DMS 273 treated with DMSO at 0.1 percent for 48 hours (cell line): ENCODE measurements around the gene STAT6.
A peak's percentile ranks its signal among the peaks of the same experiment; 100 is the strongest.

ENCODE experiments used
- DNase-seq: peaks from one replicate; lab custom pipeline; 2025; lab: John Stamatoyannopoulos, UW

STAT6 gene, protein sequence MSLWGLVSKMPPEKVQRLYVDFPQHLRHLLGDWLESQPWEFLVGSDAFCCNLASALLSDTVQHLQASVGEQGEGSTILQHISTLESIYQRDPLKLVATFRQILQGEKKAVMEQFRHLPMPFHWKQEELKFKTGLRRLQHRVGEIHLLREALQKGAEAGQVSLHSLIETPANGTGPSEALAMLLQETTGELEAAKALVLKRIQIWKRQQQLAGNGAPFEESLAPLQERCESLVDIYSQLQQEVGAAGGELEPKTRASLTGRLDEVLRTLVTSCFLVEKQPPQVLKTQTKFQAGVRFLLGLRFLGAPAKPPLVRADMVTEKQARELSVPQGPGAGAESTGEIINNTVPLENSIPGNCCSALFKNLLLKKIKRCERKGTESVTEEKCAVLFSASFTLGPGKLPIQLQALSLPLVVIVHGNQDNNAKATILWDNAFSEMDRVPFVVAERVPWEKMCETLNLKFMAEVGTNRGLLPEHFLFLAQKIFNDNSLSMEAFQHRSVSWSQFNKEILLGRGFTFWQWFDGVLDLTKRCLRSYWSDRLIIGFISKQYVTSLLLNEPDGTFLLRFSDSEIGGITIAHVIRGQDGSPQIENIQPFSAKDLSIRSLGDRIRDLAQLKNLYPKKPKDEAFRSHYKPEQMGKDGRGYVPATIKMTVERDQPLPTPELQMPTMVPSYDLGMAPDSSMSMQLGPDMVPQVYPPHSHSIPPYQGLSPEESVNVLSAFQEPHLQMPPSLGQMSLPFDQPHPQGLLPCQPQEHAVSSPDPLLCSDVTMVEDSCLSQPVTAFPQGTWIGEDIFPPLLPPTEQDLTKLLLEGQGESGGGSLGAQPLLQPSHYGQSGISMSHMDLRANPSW

DNA sequence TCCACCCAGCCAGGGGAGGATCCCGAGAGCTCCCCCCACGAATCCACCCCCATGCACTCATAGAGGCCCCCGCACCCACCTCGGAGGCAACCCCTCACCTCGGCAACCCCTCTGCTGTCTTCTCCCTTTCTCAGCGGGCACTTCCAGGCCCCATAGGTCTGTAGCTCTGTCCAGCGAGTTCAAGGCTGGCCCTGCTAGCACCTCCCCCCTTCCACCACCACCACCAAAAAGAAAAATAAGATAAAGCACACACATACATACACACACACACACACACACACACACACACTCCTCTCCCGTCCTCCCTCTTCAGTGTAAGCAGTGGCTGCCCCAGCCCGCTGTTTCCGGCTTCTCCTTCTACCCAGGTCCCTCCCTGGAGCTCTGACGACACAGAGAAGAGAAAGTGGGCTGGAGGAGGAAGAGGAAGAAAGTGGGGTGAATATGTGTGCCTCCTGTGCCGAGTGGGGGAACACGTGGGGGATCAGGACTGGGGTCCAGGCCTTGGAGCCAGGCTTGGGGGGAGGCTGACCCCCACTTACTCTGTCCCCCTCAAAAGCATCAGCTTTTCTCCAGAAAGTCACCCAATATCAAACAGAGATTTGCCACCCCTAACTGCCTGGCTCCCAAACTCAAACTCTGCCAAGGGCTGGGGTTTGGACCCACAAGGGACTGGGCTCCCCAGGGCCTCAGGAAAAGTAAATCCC is at the start of gene STAT6:
TSS of gene STAT6 (minus strand) at position 332 of the 704 bp plus-strand sequence. CDS start 3,084 bp downstream, outside the sequence.
- DNase-seq: no peak

DNA sequence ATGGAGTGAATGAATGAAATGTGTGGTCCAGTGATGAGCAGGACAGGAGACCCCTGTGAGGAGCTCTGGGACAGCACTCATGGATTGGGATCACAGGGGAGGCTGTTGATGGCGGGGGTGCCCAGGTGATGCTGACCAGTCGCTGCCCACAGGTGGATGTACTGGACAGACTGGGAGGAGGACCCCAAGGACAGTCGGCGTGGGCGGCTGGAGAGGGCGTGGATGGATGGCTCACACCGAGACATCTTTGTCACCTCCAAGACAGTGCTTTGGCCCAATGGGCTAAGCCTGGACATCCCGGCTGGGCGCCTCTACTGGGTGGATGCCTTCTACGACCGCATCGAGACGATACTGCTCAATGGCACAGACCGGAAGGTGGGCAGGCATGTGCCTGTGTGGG is 49.6 kb upstream of the STAT6 start:
- DNase-seq: no peak

DNA sequence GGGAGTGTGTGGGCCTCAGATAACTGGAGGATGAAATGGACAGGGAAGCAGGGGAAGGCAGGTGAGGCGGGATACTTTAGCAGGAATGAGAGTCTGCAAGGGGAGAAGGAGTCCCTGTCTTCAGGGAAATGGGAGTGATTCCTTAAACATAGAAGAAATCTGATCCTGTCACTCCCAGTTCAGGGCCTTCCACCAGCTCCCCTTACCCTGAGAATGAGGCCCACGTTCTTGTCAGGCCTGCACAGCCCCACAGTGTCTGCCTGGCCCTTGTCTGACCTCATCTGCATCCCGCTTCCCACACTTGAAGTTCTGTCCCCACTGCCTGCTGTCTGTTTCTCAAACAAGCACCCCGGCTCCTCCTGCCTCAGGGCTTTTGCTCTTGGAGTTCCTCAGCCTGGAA is 48.9 kb upstream of the STAT6 start:
- no peak for DNase-seq

DNA sequence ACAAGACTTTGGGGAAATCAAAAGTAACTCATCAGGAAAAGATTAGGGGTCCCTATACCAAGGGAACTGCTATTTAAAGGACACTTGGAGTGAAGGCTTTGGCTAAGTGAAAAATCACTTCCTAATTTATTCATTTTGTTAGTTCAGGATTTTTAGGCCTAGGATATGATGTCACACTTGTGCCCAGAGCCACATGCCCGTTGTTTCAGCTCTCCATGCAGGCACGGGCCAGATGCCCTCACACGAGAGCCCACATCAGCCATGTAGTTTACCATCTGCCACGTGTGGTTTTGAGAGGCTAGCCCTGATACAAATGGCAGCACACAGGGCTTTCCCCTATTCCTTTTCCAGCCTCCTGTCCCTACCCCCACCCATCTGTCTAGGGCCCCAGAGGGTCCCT is 48.1 kb upstream of the STAT6 start:
- peak; percentile 15 for DNase-seq

DNA sequence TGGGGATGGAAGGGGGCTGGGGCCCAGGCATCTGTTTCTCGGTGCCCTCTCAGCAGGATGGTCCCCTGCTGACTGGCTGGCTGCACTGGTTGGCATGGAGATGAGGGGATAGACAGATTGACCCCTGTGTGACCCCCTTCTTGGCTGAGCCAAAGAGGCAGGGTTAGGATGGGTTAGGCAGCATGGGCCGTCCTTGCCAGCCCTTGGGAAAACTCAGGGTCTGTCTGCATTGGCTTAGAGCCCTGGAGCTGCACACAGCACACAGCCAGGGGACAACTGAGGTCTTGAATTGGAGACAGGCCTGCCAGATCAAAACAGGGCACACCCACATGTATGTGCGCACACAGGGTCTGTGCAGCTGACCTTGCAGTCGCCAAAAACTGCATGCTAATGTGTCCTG is 47.5 kb upstream of the STAT6 start:
- DNase-seq: no peak

DNA sequence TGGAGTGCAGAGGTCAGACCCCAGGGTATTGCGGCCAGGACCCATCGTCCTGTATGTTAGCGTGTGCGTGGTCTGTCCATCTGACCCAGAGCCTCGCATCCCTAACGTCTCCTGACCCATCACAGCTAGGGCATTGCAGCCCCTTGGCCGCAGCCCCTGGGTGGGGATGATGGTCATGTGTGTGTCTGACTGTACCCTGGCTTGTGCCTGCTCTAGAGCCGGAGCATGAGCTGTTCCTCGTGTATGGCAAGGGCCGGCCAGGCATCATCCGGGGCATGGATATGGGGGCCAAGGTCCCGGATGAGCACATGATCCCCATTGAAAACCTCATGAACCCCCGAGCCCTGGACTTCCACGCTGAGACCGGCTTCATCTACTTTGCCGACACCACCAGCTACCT is 47.0 kb upstream of the STAT6 start:
- no peak for DNase-seq

DNA sequence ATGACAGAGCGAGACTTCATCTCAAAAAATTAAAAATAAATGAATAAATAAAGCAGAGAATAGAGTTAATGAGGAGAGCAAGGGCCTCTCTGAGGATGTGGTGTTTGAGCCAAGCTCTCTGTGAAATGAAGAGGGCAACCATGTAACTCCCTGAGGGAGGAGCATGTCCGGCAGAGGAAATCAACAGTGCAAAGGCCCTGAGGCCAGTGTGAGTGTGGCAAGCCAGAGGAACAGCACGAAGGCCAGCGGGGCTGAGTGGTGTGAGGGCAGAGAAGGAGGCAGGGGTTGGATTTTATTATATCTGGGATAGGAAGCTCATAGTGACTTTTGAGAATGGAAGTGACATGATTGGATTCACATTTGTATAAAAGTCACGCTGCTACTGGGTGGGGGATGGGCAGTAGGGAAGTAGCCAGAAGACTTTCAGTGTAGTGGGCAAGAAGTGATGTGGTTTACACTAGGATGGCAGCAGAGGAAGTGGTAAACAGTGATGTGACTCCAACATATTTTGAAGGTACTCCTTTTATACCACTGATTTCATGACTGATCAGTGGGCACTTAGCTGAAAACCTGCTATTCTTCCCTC is 46.5 kb upstream of the STAT6 start:
- no peak for DNase-seq

DNA sequence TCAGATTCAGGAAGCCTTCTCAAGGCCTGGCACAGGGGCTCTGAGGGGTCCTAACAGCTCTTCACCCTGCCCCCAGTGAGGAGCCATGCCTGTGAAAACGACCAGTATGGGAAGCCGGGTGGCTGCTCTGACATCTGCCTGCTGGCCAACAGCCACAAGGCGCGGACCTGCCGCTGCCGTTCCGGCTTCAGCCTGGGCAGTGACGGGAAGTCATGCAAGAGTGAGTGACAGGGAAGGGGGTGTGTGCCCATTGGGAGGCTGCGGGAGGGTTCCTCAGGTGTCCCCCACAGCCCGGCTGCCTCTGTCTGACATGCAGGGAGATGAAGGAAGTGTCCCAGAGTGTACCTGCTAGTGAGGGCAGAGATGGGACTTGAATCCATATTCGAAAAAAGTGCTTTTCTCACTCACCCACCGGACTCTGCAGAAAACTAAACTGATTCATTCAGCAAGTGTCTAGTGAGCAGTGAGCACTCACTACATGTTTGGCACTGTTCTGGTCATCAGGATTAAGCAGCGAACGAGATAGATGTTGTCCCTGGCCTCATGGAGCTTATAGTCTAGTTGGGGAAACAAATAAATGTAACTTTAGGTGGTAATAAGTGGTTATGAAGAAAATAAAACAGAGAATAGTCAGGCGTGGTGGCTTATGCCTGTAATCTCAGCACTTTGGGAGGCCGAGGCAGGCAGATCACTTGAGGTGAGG is 45.7 kb upstream of the STAT6 start:
- no peak for DNase-seq

DNA sequence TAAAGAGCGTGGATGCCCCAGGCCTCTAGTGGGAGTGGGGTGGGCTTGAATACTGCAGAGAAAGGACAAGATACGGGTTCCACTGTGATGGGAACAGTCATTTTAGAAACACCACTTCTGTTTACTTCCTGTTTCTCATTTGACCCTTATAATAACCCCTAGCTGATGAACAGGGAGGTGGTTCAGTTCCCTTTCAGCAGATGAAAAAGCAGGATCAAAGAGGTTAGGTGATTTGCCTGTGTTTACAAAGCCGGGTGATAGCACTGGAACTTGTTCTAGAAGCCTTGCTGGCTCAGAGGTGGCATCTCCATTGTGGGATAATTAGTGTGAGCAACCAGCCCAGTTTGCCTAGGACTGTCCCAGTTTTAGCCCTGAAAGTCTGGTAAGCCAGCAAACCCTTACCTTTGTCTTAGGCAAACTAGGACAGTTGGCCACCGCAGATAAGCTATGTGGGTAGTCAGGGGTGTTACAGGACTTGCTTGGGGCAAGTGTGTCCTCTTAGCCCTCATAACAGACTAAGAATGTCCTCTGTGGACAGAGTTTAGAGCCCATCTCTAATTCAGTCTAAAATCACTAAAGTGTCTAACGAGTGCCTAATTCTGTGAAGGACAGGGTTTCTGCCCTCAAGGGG is 43.8 kb upstream of the STAT6 start:
- no peak for DNase-seq

DNA sequence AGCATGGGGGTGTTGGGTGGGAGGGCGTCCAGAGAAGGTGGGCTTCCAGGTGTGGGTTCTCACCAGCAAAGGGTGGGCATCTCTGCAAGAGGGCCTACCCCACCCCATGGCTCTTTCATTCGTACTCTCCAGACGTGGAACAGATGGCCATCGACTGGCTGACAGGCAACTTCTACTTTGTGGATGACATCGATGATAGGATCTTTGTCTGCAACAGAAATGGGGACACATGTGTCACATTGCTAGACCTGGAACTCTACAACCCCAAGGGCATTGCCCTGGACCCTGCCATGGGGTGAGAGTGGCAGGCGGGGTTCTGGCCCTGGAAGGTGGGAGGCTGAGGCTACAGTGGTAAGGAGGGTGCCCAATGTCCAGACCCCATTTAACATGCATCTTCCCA is 42.9 kb upstream of the STAT6 start:
- DNase-seq: no peak

DNA sequence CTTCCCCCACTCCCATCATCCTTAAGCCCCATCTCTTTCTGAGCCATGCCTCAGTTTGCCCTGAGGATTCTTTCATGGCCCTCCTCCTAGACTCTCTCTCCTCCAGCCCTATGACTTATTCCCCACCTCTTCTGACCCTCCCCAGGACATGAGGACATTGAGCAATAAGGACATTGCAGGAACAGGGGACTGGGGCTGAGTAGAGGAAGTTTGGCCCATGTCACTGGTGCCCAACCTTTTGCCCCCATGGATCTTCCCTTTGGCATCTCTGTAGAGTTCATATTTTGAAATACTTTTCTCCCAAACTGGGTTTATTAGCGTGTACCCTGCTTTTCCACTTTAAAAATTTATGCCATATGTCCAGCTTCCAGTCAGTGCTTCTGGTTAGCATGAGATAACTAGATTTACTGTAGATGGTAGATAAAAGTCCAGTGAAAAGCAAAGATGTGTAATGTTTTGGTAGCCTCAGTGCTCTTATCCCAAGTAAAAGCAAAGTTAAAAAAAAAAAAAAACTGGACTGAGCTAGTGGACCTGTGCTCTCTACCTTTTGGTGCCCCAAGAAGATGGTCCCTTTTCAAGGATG is 42.3 kb upstream of the STAT6 start:
- DNase-seq: no peak

DNA sequence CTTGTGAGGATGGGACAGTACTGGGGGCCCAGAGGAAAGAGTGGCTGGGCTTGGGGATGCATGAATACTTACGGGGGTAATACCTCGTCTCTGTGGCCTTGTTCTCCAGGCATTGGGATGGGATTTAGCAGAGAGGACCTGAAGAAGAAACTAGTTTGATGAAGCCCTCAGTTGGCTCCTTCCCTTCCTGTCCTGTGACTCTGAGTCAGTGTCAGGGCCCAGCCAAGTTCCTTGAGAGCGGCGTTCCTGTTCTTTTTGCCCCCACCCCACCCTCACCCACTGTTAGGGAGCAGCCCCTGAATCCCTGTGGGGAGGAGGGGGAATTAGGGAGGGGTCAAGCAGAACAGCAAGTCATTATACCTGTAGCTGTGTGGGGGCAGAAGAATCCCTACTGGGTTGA is 41.5 kb upstream of the STAT6 start:
- no peak for DNase-seq

DNA sequence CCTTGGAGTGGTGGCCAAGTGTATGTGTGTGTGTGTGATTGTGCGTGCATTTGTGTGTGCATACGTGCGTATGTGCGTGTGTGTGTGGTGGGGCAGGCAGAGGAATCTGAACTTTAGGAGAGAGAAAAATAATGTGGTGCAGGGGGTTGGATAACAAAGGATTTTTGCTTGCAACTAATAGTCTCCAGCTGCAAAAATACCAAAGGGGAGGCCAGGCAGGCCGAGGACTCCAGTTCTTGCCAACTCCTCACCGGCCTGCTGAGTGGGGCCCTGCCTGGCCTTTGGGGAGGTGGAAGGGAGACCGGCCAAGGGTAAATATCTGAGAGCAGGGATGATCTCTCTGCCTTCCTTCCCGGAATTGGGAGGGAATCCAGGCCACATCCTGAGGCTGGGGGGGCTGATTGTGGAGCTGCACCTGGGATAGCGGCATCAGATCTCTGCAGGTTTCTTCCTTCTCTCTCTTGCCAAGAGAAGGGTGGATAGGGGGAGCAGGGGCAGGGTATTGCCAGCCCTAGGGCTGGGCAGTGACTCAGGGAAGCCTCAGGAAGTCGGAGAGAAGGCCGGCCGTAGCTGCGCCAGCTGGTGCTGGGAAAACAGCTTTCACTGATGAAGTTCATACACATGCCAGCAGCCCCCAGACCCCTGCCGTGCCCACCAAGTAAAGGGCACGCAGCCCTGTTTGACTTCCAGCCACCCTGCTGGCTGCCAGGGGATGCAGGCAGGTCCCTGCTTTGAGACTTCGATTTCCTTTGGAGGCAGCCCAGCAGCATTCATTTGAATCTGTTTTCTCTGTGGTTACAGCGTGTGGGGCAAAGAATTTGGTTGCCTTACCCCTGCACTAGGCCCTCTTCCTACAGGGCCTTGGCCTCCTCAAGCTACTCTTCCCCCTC is 40.8 kb upstream of the STAT6 start:
- no peak for DNase-seq

DNA sequence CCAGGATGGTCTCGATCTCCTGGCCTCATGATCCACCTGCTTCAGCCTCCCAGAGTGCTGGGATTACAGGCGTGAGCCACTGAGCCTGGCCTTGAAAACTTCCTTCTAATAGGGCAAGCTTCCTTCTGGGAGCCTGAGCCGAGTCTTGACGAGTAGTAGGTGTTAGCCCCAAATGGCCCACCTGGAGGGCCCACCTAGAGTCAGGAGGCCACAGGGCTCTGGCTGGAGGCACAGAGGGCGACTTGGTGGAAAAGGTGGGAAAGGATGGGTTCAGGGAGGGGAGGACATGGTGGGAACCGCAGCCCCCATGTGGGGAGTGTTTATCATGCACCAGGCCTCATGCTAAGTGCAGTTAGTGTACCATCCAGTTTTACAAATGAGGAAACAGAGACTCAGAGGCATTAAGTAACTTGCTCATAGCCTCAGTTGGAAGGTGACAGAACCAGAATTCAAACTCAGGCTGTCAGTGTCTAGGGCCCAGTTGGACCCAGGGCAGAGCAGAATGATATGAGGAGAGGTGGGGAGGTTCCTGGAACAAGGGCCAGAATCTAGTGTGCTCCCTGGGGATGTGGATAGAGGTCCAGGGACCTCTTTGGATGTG is 39.3 kb upstream of the STAT6 start:
- no peak for DNase-seq

DNA sequence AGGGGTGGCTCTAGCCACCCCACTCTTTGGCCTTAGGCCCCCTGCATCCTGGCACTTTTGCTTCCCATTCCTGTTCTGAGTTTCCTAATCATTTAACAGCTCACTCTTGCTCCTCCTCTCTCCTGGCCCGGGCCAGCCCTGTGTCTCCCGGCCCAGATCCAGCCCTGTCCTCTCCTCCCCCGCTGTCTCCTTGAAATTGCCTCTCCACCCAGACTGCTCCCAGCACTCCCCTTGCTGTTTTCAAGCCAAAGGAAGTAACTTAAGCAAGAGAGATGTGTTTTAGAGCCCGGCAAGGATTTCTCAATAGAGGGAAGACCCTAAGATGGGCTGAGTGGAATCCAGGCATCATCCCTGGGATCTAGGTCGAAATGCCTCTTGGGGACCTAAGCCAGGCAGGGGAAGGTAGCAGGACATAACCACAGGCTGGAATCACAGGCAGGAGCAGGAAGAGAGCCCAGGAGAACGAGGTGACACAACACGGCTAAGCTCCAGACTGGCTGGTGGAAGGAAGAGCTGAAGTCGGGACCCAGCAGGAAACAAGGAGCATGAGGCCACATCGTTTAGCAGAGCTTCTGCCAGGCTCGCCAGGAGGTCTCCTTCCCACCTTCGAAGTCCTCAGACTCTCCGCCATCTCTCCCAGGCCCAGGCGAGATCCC is 38.2 kb upstream of the STAT6 start:
- no peak for DNase-seq

DNA sequence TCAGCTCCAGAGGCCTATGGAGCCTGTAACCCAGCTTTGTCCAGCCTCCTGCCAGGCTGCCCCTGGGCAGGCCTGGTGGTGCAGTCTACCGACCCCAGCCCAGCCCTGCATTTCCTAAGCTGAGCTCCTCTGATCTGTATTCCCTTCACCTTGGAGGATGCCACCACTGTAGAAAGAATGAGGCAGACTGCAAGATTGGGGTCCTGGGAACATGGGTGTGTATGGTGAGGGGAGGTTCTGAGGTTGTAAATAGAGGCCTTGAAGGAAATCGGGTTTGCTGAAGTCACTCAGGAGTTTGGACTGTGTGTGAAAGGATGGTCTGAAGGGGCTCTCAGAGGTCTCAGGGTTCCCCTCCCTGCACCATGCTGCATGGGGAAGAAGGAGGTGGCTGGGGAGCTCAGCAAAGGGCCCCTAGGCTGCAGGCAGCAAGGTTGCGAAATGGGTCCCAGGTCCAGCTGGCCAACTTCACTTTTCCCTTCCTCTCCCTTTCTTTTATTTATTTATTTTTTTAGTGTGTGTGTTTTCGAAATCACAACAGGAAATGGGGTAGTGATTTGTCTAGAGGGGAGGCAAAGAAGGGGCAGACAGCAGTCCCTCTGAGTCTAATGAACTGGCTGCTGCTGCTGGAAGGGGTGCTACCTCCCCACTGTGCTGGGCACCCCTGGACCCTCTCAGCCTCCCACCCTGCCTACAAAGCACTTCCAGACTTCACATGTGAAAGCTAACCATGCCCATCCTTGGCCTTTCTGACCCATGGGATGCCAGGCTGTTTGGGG is 37.5 kb upstream of the STAT6 start:
- no peak for DNase-seq

DNA sequence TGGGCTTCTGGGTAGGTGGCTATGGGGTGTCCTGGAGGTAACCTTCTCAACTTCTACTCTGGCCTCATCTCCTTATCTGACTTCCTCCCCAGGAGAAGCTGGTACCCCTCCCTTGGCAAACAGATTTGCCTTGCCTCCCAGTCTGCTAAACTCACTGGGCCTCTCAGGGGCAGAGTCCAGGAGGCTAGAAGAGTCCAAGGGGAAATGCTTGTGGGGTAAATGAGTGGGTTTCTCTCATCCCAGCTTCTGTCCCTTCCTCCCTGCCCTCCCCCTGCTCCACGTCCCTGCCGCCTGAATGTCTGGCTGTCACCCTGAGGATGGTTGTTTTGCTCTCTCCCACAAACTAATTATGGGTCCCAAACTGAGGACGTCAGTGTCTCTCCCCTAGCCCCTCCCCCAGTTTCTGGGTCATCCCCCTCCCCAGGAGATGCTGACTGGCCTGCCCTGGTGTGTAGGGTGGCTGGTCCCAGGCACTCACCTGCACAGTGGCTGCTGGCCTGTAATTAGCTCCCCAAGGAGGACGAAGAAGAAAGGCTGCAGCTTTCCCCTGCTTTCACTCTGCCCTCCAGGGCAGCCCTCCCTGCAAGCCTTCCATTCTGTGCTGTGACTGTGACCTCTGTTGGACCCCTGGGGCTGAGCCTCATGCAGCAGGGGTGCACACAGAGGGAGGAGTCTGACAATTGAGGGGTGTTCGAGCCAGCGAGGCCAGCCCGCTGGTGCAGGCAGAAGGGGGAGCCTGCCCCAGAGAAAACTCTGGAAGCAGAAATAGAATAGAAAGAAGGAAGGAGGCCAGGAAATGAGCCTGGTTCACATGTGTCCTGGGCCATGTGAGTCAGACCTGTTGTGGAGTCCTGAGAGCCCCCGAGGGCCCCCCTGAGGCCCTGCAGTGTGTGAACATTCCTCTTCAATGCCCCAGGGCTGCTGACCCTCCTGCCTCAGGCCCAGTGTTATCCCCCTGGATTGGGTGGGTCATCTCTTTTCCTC is 36.1 kb upstream of the STAT6 start, which contains the start of gene LRP1-AS:
TSS of gene LRP1-AS (minus strand) at position 659 of the 984 bp plus-strand sequence.
- DNase-seq: no peak
